Activated CD8-positive, alpha-beta T cell treated with anti-CD3 and anti-CD28 coated beads for 36 hours (primary cell): Measurements from ENCODE around the gene CAPNS1. TPM values are rescaled to one million over a fixed set of nuclear protein-coding genes. Genes with fewer than 3 reads are reported as not detected.

Experiments used
- ATAC-seq: fragments of 200-7000 bp; cut with Tn5 transposase; one replicate; pipeline ENCODE4 v1.10.0; 2021; ENCODE audit warnings: mild to moderate bottlenecking, moderate library complexity
- CTCF ChIA-PET: fragments of 350-600 bp; sonication (Branson Sonifier 250); formaldehyde crosslinking; loops from one replicate; lab custom pipeline; 2021; ENCODE audit warnings: antibody characterized with exemption; lab: Charles Lee
- POLR2A ChIA-PET: fragments of 350-600 bp; sonication (Branson Sonifier 250); formaldehyde crosslinking; loops from one replicate; lab custom pipeline; 2021; ENCODE audit warnings: antibody characterized with exemption; lab: Charles Lee
- DNase-seq: peaks from one replicate; pipeline ENCODE4 v3.0.0-alpha.2; 2020
- H3K27ac Mint-ChIP-seq: one replicate; pipeline ENCODE4 v1.8.0; 2021; ENCODE audit warnings: mild to moderate bottlenecking, mixed read lengths
- H3K27me3 Mint-ChIP-seq: one replicate; pipeline ENCODE4 v1.8.0; 2021; ENCODE audit warnings: mixed read lengths
- H3K36me3 Mint-ChIP-seq: one replicate; pipeline ENCODE4 v1.8.0; 2021; ENCODE audit warnings: low read depth, mixed read lengths
- H3K4me1 Mint-ChIP-seq: one replicate; pipeline ENCODE4 v1.8.0; 2021; ENCODE audit warnings: low read depth, mixed read lengths
- H3K4me3 Mint-ChIP-seq: one replicate; pipeline ENCODE4 v1.8.0; 2021; ENCODE audit warnings: mild to moderate bottlenecking, moderate library complexity, mixed read lengths
- H3K9me3 Mint-ChIP-seq: one replicate; pipeline ENCODE4 v1.8.0; 2021; ENCODE audit warnings: mixed read lengths
- CTCF ChIP-seq: fragments of 200-600 bp; IDR thresholded peaks from one replicate; pipeline ENCODE4 v1.8.0; 2022; ENCODE audit warnings: antibody characterized with exemption, mild to moderate bottlenecking
- intact Hi-C: fragments of 100-400 bp; cut with micrococcal nuclease; formaldehyde crosslinking; loops from one replicate; pipeline ENCODE4 v1.10.0; 2022
- total RNA-seq, 2 experiments: library from RNA; stranded (reverse); gene quantifications; one replicate each; pipeline ENCODE4 v1.2.3, GENCODE V29; 2021

Gene CAPNS1
- total RNA-seq, 2 experiments from 2014 or later = 250 to 275 TPM

DNA sequence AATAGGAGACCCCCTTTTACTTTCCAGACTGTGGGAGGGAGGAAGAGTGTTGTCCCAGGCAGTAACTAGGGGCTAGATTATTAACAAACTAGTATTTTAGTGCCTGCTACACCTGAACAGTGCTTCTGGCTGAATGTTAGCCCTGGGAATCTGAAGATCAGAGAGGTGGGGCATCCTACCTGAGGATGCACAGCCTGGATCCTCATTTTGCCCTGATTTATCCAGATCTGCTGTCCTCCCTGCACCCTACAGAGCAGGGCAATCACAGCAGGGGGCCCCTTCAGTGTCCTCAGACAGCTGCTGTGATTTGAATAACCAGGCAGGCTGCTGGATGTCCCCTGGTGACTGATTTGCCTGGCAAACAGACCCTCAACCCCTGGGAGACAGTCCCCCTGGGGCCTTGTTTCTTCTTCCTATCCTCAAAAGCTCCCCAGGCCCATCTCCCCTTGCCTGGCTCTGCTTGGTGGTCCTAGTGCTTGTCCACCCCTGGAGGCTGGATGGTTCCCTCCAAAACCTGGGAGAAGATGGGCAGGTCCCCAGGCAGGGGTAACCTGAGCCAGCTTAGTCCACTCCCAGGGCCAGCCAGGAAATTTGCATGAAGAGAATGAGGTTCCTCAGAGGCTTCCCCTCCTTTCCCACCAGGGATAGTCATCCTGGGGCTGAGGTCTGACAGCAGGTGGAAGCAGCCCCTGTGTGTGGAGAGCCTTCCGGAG, 29.2 kb upstream of the CAPNS1 start, which contains the start of gene OVOL3:
Gene OVOL3, plus strand, starts transcription at position 657 of the 713 bp plus-strand sequence. CDS start 60 bp downstream, outside the sequence.
- H3K27me3 Mint-ChIP-seq = no peaks in the 10 kb centered on the region
- TF ChIP-seq CTCF = no peak
- H3K4me3 Mint-ChIP-seq = no peak within 1 kb of the TSS
- CTCF ChIA-PET = no interaction called here
- ATAC-seq (no peak), DNase-seq (no peak)
- H3K4me1 Mint-ChIP-seq = peaks cover 12% of the 10 kb centered on the region
- H3K27ac Mint-ChIP-seq = no peak within 1 kb of the TSS
- peaks cover 20% of the 10 kb centered on the region for H3K36me3 Mint-ChIP-seq
- POLR2A ChIA-PET = interaction anchor here (1.8 kb wide), 1 partner anchor 10 kb away, joined by 4 read pairs; no protein-coding TSS in a partner anchor
- intact Hi-C loops = no loop called here
- H3K9me3 Mint-ChIP-seq = no peaks in the 10 kb centered on the region

DNA sequence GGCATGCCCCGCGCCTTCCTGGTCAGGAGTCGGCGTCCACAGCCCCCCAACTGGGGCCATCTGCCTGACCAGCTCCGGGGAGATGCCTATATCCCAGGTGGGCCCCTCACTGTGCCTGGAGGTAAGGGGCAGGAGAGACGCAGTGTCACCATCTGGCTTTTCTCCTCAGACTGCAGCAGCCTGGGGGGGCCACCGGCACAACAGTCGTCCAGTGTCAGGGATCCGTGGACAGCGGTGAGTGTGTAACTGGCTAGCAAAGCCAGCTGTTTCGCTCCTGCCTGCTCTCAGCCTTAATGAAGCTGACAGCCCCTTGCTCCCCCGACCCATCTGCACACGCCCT, 28.7 kb upstream of the CAPNS1 start:
- Mint-ChIP-seq H3K4me3 (no peak overlapping the region), H3K27ac (no peak overlapping the region), H3K9me3 (no peaks in the 10 kb centered on the region), H3K4me1 (peaks cover 14% of the 10 kb centered on the region), H3K36me3 (peaks cover 21% of the 10 kb centered on the region), H3K27me3 (no peaks in the 10 kb centered on the region)
- intact Hi-C loops = no loop called here
- TF ChIP-seq CTCF = no peak
- POLR2A ChIA-PET = interaction anchor here (0.8 to 1.8 kb wide), 3 partner anchors 10 to 104 kb away, joined by 3 to 4 read pairs (median 4); partner anchors contain the start of genes ALKBH6 and ZNF146
- CTCF ChIA-PET = no interaction called here
- DNase-seq = no peak
- no peak for ATAC-seq

GRCh38 chr19:36112678-36113077, 27.2 kb upstream of the CAPNS1 start:
- H3K36me3 Mint-ChIP-seq = peaks cover 24% of the 10 kb centered on the region
- CTCF ChIA-PET = interaction anchor here (0.8 to 5.8 kb wide), 2 partner anchors 8 to 14 kb away, joined by 3 to 42 read pairs; no protein-coding TSS in a partner anchor
- POLR2A ChIA-PET = no interaction called here

DNA sequence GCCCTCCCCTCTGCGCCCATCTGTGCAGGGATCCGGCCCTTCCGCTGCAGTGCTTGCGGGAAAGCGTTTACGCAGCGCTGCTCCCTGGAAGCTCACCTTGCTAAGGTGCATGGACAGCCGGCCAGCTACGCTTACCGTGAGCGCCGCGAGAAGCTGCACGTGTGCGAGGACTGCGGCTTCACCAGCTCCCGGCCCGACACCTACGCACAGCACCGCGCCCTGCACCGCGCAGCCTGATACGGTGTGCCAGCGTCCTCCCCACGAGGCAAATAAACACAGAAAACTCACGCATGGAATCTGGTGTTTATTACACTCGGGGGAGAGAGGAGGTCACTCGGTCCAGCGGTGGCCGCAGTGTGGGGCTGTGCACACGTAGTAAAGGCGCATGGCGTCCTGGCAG, 26.4 kb upstream of the CAPNS1 start:
- ChIA-PET POLR2A (interaction anchor here (0.9 to 2.0 kb wide), 5 partner anchors 9 to 106 kb away, joined by 3 to 6 read pairs (median 3); no protein-coding TSS in a partner anchor), CTCF (interaction anchor here (0.8 to 5.8 kb wide), 2 partner anchors 9 to 14 kb away, joined by 3 to 42 read pairs; no protein-coding TSS in a partner anchor)
- no peak for TF ChIP-seq CTCF
- no peaks in the 10 kb centered on the region for H3K27me3 Mint-ChIP-seq
- ATAC-seq (no peak), DNase-seq (no peak)
- H3K36me3 Mint-ChIP-seq = peaks cover 26% of the 10 kb centered on the region
- H3K9me3 Mint-ChIP-seq = no peaks in the 10 kb centered on the region
- peaks cover 25% of the 10 kb centered on the region for H3K4me1 Mint-ChIP-seq
- intact Hi-C loops = no loop called here
- H3K27ac Mint-ChIP-seq = peak overlapping the region; percentile 89
- peak overlapping the region; percentile 92 for H3K4me3 Mint-ChIP-seq

More at GRCh38 chr19:36112678-36113077, 27.2 kb upstream of the CAPNS1 start:
- Mint-ChIP-seq H3K27ac (no peak overlapping the region), H3K4me3 (peak overlapping the region; percentile 92), H3K9me3 (no peaks in the 10 kb centered on the region), H3K27me3 (no peaks in the 10 kb centered on the region), H3K4me1 (peaks cover 22% of the 10 kb centered on the region)
- TF ChIP-seq CTCF = no peak
- intact Hi-C loops = no loop called here
- ATAC-seq (no peak), DNase-seq (no peak)
